ENCODE data around the gene AHRR. TPM values are rescaled to one million over a fixed set of nuclear protein-coding genes. Genes with fewer than 3 reads are reported as not detected.

AHRR gene
- total RNA-seq, 1 donor from 2014 or later = 74.8 TPM

DNA sequence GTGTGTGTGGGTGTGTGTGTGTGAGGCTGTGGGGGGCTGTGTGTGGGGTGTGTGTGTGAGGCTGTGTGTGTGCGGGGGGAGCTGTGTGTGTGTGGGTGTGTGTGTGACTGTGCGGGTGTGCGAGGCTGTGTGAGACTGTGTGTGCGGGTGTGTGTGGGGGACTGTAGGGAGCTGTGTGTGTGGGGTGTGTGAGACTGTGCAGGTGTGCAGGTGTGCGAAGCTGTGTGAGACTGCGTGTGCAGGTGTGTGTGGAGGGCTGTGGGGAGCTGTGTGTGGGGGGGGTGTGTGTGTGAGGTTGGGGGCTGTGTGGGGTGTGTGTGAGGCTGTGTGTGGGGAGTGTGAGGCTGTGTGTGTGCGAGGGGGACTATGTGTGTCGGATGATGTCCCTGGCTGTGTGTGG, 23.2 kb downstream of the AHRR start:
- DNase-seq (ENCODE audit: low read depth) = no peak

DNA sequence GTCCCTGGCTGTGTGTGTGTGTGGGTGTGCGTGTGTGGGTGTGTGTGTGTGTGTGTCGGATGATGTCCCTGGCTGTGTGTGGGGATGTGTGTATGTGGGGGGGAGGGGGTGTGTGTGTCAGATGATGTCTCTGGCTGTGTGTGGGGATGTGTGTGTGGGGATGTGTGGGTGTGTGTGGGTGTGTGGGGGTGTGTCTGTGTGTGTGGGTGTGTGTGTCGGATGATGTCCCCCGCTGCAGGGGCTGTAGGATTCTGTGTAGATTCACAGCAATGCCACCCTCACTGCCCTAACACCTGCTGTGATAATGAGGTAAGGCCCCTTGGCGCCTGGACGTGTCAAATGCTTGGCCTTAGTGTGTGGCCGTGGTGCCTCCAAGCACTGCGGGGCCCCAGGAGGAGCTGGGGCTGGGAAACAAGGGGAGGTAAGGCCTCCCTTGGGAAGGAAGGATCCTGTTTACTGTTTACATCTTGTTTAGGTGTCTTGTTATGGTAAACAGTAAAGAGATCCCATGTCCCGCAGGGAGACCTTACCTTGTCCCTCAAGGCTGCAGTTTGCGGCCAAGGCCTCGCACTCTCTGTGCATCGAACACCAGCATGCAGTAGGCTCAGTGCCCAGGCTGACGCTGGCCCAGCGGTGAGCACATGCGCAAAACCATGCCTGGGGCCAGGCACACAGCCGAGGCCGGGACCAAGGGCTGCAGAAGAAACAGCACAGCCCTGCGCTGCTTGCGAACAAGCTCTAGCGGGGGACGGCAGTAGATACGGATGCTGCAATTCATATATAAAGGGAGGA, 24.1 kb downstream of the AHRR start:
- DNase-seq (ENCODE audit: low read depth) = no peak

DNA sequence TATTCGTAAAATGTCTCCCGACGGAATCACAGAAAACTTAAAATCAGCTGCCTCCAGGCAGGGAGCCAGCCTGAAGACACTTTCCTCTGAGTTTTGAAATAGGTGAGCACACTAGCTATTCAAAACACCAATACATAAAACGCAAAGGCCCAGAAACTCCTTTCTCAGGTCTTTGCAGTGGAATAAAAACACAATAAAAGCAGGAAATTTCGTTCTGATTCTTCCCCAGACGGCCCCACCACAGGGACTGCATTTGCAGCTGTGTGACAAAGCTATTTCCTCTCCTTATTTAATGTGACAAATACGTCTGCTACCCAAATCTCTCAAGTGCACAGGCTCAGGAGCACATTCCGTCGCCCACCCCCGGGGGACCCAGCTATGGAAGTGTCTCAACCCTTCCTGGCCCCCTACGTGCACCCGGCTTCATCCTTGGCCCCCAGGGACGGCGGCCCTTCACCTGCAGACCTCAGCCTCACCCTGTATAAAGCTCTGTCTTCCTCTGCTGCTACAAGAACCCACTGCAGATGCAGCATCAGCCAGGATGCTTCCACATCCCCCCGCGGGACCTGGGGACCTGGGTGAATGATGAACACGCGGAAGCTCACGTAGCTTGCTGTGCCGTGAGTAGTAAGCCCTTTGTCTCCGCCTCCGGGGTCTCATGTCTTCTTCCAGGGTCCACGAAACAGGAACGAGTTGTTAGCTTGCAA, 24.9 kb downstream of the AHRR start:
- no peak for DNase-seq (ENCODE audit: low read depth)

DNA sequence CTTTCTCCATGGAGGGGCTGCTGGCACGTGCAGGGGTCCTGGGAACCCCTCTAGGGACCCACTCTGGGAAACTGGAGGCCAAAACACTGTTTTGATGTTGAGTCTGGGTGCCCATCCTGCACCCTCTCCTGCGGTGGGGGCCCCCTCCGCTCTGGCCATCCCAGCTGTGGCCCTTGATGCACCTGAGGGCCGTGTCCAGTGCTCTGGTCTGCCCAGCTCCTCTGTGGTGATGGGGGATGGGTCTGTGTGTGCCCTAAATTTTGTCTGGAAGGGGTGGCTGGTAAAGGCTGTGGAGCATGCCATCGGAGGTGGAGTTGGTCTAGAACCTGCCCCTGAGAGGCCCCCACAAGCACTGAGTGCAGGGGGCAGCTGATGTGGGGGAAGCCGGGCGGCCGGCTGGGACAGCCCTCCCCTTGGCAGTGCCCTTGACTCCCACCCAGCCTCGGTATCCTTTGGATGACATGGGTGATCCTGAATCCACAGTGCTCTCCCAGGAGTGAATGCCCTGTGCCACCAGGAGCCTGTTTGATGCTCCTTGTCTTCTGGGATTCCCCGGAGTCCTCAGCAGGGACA, 26.3 kb downstream of the AHRR start:
- DNase-seq (ENCODE audit: low read depth) = no peak

DNA sequence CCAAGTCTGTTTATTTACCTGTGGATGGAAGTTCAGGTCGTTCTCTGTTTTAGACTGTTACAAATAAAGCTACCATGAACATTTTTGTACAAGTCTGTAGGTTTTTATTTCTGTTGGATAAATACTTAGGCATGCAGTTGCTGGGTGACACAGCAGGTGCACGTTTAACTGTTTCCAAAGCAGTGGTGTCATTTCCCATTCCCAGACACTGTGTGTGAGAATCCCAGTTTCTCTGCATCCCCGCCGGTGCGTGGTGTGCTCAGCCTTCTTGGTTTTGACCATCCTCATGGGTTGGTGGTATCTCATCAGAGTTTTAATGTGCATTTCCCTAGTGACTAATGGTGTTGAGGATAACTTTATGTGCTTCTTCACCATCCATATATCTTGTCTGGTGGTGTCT, 27.2 kb downstream of the AHRR start:
- peak; percentile 76 for DNase-seq (ENCODE audit: low read depth)

DNA sequence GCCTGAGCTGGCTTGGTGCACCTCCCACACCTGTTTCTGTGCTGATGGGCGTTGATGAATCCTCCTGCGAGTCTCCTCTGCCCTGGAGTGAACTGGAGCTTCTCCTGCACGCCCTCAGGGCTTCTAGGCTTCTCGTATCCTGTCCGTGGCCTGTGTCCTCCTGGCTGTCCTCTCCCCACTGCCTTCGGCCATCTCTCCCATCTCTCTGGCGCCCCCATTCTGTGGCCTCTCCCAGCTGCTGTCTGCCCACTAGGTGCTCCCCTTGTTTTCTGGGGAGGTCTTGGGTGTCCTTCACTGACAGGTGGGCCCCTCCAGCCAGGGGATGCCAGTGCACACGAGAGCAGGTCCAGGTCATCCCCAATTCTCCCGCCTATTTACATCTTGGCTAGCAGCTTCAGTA, 28.8 kb downstream of the AHRR start:
- DNase-seq (ENCODE audit: low read depth) = no peak

DNA sequence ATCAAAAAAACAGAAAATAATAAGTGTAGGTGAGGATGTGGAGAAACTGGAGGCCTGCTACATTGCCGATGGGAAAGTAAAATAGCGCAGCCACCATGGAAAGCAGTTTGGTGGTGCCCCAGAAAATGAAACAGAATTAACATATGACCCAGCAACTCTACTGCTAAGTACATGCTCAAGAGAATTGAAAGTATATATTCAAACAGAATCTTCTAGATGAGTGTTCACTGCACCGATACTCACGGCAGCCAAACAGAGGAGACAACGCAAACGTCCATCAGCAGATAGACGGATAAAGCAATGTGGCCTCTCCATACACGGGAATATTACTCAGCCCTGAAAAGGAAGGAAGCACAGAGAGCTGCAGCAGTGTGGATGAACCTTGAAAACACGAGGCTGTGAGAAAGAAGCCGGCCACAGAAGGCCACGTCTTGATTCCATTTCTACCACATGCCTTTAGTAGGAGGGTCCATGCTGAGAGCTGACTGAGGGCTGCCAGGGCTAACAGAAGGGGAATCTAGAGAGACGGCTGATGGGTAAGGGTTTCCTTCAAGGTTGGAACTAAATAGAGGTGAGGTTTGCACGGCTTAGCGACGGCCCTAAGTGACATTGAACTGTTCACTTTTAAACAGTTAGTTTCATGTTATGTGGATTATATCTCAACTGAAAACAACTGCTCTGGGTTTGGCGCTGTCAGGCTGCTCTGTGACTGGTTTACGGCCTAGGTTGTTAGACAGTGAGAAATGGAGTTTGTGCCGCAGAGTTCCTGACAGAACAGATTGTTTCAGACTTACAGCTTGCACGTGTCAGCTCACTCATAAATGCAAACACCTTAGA, 29.8 kb downstream of the AHRR start:
- DNase-seq (ENCODE audit: low read depth) = no peak

DNA sequence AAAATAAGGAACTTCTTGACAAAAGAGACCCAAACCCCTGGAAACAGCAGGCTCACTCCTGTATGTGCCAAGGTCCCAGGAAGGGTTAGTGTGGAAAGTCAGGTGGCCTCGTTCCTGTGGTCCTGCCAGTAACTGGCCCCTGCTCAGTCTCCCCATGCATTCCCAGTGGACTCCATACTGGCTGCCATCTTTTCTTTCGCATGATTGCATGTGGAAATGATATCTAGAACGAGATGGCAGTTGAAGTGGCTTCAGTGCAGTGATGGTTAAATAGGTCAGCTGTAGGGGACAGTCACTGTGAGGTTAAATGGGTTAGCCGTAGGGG, 30.4 kb downstream of the AHRR start:
- DNase-seq (ENCODE audit: low read depth) = no peak

DNA sequence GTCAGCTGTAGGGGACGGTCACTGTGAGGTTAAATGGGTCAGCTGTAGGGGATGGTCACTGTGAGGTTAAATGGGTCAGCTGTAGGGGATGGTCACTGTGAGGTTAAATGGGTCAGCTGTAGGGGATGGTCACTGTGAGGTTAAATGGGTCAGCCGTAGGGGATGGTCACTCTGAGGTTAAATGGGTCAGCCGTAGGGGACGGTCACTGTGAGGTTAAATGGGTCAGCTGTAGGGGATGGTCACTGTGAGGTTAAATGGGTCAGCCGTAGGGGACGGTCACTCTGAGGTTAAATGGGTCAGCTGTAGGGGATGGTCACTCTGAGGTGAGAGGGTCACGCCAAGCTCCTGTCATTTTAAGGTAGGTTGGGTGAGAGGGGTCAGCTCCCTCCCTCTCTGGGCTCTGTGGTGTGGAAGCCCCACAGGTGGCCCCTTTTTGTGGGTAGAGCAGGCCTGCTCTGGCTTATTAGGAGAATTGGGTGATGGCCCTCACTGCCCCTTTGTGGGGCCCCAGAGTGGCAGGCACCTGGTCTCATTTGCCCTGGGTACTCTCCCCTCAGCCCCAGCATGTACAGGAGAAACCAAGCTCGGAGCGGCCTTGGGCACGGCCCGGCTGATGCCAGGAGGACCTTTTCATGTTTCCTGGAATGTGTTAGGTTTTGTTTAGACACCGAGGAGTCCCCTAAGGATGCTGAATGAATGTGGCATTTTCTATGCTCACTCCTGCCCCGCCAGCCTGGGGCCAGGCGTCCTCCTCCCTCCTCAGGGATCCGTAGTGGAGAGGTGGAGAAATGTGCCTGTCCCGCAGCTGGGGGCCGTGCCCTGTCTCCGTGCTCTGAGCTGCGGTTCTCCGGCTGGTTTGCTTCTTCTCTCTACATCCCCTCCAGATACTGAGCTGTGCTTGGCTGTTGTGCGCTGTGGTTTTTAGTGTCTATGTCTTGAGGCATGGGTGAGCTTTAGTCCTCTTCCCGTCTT, 31.4 kb downstream of the AHRR start:
- no peak for DNase-seq (ENCODE audit: low read depth)

DNA sequence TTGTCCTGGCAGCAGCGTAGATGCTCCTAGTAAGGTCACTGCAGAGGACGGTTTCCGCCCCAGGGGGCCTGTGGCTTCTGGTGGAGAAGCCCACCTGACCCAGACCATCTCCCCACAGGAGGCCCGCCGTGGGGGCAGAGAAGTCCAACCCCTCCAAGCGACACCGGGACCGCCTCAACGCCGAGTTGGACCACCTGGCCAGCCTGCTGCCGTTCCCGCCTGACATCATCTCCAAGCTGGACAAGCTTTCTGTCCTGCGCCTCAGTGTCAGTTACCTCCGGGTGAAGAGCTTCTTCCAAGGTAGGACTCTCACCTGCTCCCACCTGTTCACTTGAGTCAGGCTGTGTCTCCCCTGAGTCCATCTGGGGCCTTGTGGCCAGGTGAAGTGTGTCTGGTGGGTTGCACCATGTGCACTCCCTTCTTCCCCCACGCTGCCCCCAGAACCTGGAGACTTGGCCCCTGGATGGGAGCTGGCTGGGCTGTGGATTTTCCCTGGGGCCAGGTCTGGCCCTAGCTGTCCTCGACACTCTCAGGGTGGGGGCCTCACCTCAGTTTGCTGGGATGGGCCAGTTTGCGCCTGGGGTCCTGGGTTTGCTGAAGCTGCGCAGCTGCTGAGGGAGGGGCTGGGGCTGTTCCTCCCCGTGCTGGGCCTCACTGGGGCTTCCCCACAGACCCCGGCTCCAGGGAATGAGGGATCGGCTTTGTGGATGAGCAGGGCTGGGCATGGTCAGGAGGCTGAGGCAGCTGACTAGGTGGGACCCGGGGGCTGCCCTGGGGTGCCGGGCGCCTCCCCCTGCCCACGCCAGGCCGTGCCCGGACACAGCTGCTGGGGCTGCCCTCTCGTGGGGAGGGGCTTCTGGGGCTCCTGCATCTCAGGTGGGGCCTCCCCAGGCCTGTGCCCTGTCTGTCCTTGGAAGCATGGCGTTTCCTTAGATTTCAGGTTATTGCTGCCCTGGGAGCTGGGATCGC, 32.4 kb downstream of the AHRR start:
- DNase-seq (ENCODE audit: low read depth) = no peak

DNA sequence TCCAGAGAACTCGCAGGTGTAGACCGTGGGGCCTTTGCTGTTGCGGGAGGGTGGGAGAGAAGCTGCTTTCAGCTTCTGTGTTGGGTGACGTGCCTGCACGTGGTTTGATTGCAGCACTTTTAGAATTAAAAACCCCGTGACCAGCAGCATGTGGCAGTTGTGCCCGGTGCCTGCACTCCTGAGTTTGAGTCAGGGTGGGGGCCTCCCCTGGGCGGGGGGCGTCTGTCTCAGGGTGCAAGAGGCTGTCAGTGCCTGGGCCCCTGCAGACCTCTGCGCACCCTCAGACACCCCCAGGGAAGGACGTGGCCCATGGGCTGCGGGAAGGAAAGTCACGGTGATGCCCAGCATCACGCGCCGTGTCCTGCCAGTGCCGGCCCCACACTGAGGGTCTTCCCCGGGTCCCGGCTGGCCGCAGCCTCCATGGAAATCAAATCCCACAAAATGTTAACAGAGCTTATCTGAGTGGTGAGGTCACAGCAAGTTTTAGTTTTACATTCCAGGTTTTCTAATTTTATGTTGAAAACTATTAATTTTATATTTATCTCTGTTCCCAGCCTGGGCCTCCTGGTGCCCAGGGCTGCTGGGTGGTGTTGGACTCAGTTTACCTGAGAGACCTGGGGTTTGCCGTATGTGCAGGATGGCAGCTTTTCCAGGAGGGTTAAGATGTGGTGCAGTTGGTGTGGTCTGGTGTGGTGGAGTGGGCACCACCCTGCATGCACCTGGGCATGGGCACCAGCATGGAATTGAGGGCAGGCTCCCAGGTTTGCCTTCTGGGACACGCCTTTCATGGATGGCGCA, 33.3 kb downstream of the AHRR start:
- DNase-seq (ENCODE audit: low read depth) = no peak

DNA sequence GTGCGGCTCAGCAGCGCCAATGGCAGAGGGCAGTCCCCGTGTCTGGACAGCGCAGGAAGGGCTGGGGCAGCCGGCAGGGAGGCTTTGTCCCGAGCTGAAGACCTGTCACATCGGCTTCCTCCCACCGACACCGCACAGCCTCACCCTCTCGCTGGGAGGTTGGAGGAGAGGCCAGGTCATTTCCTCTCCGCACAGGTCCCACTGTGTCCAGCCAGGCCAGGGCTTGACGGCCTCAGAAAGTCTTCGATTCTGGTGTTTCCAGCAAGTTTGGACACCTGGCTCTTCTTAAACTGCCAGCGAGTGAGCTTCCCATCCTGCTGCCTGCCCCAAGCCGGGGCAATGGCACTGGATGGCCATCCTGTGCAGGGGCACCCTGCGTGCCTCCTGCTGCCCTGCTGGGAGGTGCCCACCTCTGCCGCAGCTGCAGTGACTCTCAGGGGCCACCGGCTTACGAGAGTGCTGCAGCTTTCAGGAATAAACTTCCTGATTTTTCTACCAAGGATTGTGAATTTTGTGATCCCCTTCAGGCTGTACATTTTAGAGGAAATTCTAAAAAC, 33.9 kb downstream of the AHRR start:
- no peak for DNase-seq (ENCODE audit: low read depth)

DNA sequence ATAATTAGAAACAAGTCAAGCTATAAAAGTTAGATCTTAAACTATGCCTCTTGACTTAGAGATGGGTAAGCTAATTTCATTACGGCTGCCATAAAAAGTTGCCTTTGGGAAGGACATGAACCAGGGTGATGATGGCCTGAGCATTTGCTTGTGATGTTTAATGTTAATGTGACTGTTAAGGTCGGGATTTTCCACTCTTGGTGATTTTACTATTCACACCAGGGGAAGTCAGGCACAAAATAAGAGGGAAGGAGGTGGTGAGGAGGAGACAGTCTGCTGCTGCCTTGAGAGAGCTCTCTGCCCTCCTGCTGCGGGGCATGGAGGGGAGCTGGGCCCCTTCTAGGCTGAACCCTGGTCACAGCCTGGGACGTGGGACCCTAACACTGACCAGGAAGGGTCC, 34.4 kb downstream of the AHRR start:
- DNase-seq (ENCODE audit: low read depth) = no peak

DNA sequence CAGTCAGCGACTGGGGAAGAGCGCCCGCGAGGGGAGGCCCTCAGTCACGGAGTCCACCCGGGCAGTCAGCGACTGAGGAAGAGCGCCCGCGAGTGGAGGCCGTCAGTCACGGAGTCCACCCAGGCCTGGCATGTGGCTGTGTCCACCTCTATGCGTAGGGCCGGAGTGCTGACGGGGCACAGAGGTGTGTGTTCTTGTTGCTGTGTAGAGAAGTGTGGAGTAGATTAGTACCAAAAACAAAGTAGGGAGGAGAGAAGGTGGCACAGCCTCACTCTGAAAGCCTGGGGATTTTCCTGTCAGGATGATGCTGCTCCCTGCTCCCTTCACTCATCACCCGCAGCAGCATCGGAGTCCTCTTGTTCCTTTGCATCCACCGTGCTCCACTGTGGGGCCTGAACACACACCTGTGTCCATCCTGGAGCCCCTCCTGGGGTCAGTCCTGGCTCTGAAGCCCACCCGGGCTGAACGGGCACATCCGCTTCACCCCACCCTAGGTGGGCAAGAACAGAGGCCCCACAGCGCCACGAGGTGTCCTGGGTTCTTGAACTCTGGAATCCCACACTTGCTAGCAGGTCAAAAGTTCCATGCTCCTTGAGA, 37.9 kb downstream of the AHRR start:
- no peak for DNase-seq (ENCODE audit: low read depth)

DNA sequence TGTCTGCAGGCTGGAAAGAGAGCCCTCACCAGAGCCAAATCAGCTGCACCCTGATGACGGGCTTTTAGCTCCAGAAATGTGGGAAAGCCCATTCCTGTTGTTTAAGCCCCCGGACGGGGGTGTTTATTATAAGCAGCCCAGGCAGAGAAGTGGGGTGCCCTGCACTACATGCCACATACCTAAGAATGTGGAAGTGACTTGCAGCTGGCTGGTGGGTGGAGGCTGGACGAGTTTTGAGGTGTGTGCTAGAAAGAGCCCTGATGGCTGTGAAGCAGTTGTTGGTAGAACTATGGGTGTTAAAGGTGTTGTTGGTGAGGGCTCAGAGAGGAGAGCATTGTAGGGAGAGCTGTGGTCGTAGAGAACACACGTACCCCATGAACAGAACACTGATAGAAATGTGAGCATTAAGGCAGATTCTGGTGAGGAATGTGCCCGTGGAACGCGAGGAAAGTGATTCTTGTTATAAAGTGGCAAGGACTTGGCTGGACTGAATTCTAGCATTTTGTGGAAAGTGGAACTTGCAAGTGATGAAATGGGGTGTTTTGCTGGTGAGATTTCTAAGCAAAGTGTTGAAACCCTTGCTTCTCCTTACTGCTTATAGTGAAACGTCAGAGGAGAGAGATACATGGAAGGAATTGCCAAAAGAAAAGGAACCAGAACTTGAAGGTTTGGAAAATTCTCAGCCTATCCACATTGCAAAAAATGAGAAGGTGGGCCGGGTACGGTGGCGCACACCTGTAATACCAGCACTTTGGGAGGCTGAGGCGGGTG, 38.9 kb downstream of the AHRR start:
- DNase-seq (ENCODE audit: low read depth) = no peak

DNA sequence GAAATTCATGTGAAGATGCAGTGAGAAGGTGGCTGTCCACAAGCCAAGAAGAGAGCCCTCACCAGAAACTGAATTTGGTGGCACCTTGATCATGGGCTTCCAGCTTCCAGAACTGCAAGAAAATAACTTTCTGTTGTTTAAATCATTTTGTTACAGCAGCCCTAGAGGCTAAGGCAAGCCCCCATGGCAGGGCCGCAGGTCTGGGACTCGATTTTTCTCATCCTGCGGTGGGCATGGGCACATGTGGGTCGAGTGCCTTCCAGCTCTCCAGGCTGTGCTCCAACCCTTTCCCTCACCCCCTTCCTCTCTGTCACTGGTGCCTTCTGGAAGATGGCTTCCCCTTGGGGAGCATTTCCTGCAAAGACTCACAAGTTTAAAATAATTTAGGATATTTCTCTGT, 40.7 kb downstream of the AHRR start:
- no peak for DNase-seq (ENCODE audit: low read depth)

Data from myocyte (in vitro differentiated cells).